DMS114 treated with DMSO at 0.1 percent for 48 hours (cell line): Measurements from ENCODE around the gene NSUN6.

ENCODE experiments used
- DNase-seq: peaks from one replicate; lab custom pipeline; 2025; ENCODE audit not compliant: unreplicated experiment; lab: John Stamatoyannopoulos, UW

NSUN6 gene

DNA sequence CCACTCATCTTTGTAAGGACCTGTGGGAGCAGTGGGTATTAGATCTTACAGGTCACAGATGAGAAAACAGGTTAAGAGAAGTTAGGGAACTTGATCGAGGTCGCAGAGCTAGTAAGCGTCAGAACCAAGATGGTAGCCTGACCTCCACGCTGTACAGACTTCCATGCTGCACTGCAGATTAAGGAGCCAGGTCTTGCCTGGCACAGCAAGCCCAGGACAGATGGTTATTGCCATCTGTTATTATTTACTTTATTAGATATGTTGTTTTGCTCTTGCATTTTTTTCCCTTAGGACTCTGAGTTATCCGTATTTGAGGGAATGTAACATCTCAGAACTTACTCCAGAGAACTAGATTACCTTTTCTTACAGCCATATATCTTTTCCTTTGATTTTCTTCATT, 147.2 kb downstream of the NSUN6 start:
- DNase-seq, result no peak

DNA sequence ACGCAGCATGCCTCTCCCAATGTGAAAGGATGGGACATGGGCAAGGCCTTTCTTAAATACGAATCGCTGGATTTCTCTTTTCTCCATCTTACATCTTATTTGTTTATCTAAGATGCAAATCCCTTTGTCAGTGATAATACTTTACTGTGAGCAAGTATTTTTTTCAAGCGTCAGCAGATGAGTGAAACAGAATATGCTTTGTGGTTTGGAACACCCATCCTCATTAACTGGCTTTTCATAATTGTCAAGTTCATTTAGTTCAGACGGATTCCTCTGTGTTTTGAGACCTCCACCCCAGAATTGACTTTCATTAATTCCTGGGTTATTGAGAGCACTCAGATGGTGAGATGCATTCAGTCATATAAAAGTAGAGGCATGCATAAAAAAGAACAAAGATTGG, 149.8 kb downstream of the NSUN6 start:
- no peak for DNase-seq

DNA sequence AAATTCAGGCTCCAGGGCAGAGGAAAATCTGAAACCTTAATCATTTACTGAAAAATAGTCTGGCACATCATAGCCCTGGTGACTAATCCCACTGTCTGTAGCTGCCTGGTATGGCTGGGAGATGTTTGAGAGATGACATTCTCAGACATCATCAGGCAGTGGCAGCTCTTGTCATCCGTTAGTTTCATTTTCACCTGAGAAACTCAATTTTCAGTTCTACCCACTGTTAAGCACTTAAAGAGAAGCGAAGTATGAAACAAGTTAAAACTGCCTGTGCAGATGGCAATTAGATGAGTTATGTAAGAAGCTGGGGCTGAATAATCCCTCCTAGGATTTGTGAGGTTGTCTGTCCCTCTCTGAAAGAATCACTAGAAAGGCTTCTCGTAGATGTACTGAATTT, 150.2 kb downstream of the NSUN6 start:
- DNase-seq, result no peak

DNA sequence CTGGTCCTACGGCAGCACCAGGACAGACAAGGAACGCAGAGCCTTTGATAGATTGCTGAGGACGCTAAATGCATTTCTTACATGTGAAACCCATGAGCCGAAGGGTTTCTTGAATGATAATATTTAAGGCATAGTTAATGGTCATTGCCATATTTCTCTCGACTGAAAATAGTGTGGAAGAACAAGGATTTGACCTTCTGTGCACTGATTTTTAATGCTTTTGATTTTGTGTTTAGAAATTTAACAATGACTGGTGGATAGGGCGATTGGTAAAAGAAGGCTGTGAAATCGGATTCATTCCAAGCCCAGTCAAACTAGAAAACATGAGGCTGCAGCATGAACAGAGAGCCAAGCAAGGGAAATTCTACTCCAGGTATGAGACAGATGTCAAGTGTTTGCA, 150.8 kb downstream of the NSUN6 start:
- no peak for DNase-seq

DNA sequence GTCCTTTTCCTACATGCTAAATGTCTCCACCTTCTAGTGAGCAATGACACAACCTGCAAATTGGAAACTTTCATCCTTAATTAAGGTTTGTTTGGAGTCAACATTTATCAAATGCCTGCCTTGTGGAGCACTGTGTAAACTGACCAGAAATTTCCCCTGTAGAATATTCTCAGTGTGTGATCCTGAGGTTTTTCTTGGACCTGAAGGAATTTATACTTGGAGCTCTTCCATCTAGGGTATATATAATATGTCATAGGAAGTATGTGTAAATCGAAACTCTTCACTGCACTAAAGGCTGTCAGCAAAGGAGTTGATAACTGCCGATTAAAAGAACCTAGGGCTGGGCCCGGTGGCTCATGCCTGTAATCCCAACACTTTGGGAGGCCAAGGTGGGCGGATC, 152.4 kb downstream of the NSUN6 start:
- DNase-seq, result no peak

DNA sequence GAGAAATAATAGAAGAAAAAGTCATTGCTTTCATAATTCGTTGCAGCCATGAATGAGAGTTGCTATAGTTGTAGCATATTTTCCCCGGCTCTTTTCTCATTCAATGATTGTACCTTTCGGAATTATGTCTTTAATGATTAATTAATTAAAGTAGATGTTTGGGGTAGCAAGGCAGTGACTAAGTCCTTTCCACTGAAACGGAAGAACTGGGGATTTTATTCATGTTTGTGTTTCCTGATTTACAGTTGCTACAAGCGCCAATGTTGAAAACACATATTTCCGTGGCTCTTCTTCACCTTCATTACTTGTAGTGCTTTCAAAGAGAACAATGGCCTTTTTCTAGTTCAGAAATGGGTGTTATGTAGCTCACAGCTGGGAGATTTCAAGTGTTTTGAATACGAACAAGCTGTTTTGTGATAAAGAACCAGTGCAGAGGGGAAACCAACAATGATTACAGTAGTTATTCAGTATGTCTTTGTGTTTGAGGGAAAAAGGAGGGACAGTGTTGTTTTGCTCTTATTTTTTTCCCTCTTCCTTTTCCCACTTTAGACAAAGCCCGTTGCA, 153.5 kb downstream of the NSUN6 start:
- no peak for DNase-seq
